SK-N-SH (cell line): ENCODE data around the gene ASB3. TPM values are rescaled to one million over a fixed set of nuclear protein-coding genes. Genes with fewer than 3 reads are reported as not detected.
A peak's percentile ranks its signal among the peaks of the same experiment; 100 is the strongest.

ENCODE experiments used
- CTCF ChIA-PET: fragments of 300-600, 350-600 bp; formaldehyde crosslinking; extraction: SDS; loops from one replicate; lab custom pipeline; 2021; lab: Yijun Ruan, JAX
- POLR2A ChIA-PET: fragments of 350-600 bp; sonication (Branson Sonifier 250); formaldehyde crosslinking; extraction: SDS; loops from one replicate; lab custom pipeline; 2020; ENCODE audit warnings: antibody characterized with exemption, inconsistent platforms; lab: Yijun Ruan, JAX
- DNase-seq: peaks from one replicate; pipeline ENCODE4 v3.0.0; 2012
- H2AFZ ChIP-seq: fragments of 200-600 bp; sonication (generic); 2 replicates; pipeline ENCODE4 v1.8.1; 2016; ENCODE audit warnings: antibody characterized with exemption, mild to moderate bottlenecking, low read depth
- H3F3A ChIP-seq: fragments of 200-600 bp; sonication (generic); replicated peaks from 2 replicates; pipeline ENCODE3; 2016; ENCODE audit warnings: antibody characterized with exemption, mild to moderate bottlenecking; ENCODE audit not compliant: insufficient read depth
- H3K27ac ChIP-seq, 2 experiments: fragments of 200-500 bp in 1 of 2; fragments of 200-600 bp in 1 of 2; sonication (Bioruptor generic) in 1 of 2; sonication (generic), shearing (Covaris generic) in 1 of 2; 2 replicates each; pipeline versions ENCODE4 v1.5.1 to v1.6.1; 2014 to 2016; ENCODE audit warnings: low read depth in 2 of 2, inconsistent platforms in 1 of 2, low read length in 1 of 2, mild to moderate bottlenecking in 1 of 2, mixed read lengths in 1 of 2
- H3K27me3 ChIP-seq: fragments of 200-600 bp; sonication (generic), shearing (Covaris generic); 2 replicates; pipeline ENCODE4 v1.6.1; 2016; ENCODE audit warnings: mixed run types; ENCODE audit not compliant: insufficient read depth
- H3K36me3 ChIP-seq, 2 experiments: fragments of 200-500 bp in 1 of 2; fragments of 200-600 bp in 1 of 2; sonication (Bioruptor generic) in 1 of 2; sonication (generic) in 1 of 2; replicated peaks in 1 of 2; 2 replicates each; pipeline versions ENCODE3 to v1.5.1; 2014 to 2016; ENCODE audit warnings: low read length in 1 of 2, mild to moderate bottlenecking in 1 of 2; ENCODE audit not compliant: insufficient read depth in 2 of 2, control insufficient read depth in 1 of 2
- H3K4me1 ChIP-seq, 2 experiments: fragments of 200-500 bp in 1 of 2; fragments of 200-600 bp in 1 of 2; sonication (Bioruptor generic) in 1 of 2; sonication (generic), shearing (Covaris generic) in 1 of 2; 2 replicates each; pipeline versions ENCODE4 v1.5.1 to v1.6.1; 2014 to 2016; ENCODE audit warnings: low read depth in 1 of 2, low read length in 1 of 2, mixed run types in 1 of 2; ENCODE audit not compliant: insufficient read depth in 2 of 2, control insufficient read depth in 1 of 2
- H3K4me2 ChIP-seq: fragments of 200-600 bp; sonication (generic), shearing (Covaris generic); 2 replicates; pipeline ENCODE4 v1.6.1; 2017; ENCODE audit warnings: mixed run types
- H3K4me3 ChIP-seq, 2 experiments: fragments of 200-500 bp in 1 of 2; fragments of 200-600 bp in 1 of 2; sonication (Bioruptor generic) in 1 of 2; sonication (generic), shearing (Covaris generic) in 1 of 2; 2 replicates each; pipeline versions ENCODE4 v1.5.1 to v1.8.1; 2014 to 2016; ENCODE audit warnings: low read depth in 2 of 2, inconsistent platforms in 1 of 2, low read length in 1 of 2, mild to moderate bottlenecking in 1 of 2, mixed read lengths in 1 of 2, moderate library complexity in 1 of 2
- H3K79me2 ChIP-seq: fragments of 200-600 bp; sonication (generic); 2 replicates; pipeline ENCODE4 v1.8.1; 2017; ENCODE audit warnings: mild to moderate bottlenecking; ENCODE audit not compliant: insufficient read depth
- H3K9ac ChIP-seq: fragments of 200-600 bp; sonication (generic); 2 replicates; pipeline ENCODE4 v1.6.1; 2017; ENCODE audit warnings: mixed run types
- H3K9me2 ChIP-seq: fragments of 200-600 bp; sonication (generic); 2 replicates; pipeline ENCODE4 v1.6.1; 2017; ENCODE audit warnings: mixed run types
- H3K9me3 ChIP-seq: fragments of 200-600 bp; sonication (generic); 2 replicates; pipeline ENCODE4 v1.6.1; 2017; ENCODE audit warnings: mixed run types, mild to moderate bottlenecking, moderate library complexity
- H4K20me1 ChIP-seq: fragments of 200-600 bp; sonication (generic); 2 replicates; pipeline ENCODE4 v1.6.1; 2017; ENCODE audit warnings: mild to moderate bottlenecking, mixed run types; ENCODE audit not compliant: insufficient read depth
- CTCF ChIP-seq: fragments of 200-600 bp; sonication (generic); IDR thresholded peaks from 2 replicates; pipeline ENCODE4 v1.6.1; 2017; ENCODE audit warnings: antibody characterized with exemption, mild to moderate bottlenecking, moderate library complexity
- ELF1 ChIP-seq: IDR thresholded peaks from 2 replicates; pipeline ENCODE4 v1.4.0; 2012
- EP300 ChIP-seq, 2 experiments: IDR thresholded peaks; 2 replicates each; pipeline versions ENCODE4 v1.4.0 to v1.6.1; 2012; ENCODE audit warnings: borderline replicate concordance in 1 of 2, low read depth in 1 of 2, low read length in 1 of 2
- EZH2phosphoT487 ChIP-seq: fragments of 200-600 bp; sonication (generic); IDR thresholded peaks from 2 replicates; pipeline ENCODE4 v1.6.1; 2017; ENCODE audit warnings: low read depth, mixed run types, mild to moderate bottlenecking, antibody characterized with exemption, moderate library complexity, borderline replicate concordance
- GABPA ChIP-seq: IDR thresholded peaks from 2 replicates; pipeline ENCODE4 v1.4.0; 2012; ENCODE audit warnings: low read depth, mild to moderate bottlenecking
- GATA2 ChIP-seq: sonication (generic); formaldehyde crosslinking; IDR thresholded peaks from 2 replicates; pipeline ENCODE4 v1.5.0; 2020; ENCODE audit warnings: mild to moderate bottlenecking, missing genetic modification reagents
- IRF3 ChIP-seq: fragments of 150-350 bp; IDR thresholded peaks from 2 replicates; pipeline ENCODE4 v1.6.1; 2016; ENCODE audit warnings: mild to moderate bottlenecking, low read depth, low read length
- JUND ChIP-seq: IDR thresholded peaks from 2 replicates; pipeline ENCODE4 v1.4.0; 2012
- MAX ChIP-seq: IDR thresholded peaks from 2 replicates; pipeline ENCODE4 v1.4.0; 2012; ENCODE audit warnings: low read depth
- MEF2A ChIP-seq: IDR thresholded peaks from 2 replicates; pipeline ENCODE4 v1.4.0; 2012; ENCODE audit warnings: low read depth, borderline replicate concordance
- NFIC ChIP-seq: IDR thresholded peaks from 2 replicates; pipeline ENCODE4 v1.4.0; 2012; ENCODE audit warnings: borderline replicate concordance
- POLR2AphosphoS5 ChIP-seq: IDR thresholded peaks from 2 replicates; pipeline ENCODE4 v1.6.1; 2012; ENCODE audit warnings: low read depth, low read length
- RAD21 ChIP-seq: IDR thresholded peaks from 2 replicates; pipeline ENCODE4 v1.6.1; 2012; ENCODE audit warnings: mild to moderate bottlenecking, low read length
- REST ChIP-seq: IDR thresholded peaks from 2 replicates; pipeline ENCODE4 v1.6.1; 2012; ENCODE audit warnings: mild to moderate bottlenecking, low read depth, low read length, moderate library complexity
- TAF1 ChIP-seq: IDR thresholded peaks from 2 replicates; pipeline ENCODE4 v1.6.1; 2012; ENCODE audit warnings: low read depth, mild to moderate bottlenecking, low read length, moderate library complexity, borderline replicate concordance
- TEAD4 ChIP-seq: IDR thresholded peaks from 2 replicates; pipeline ENCODE4 v1.4.0; 2012; ENCODE audit warnings: mild to moderate bottlenecking, borderline replicate concordance; ENCODE audit not compliant: insufficient read depth
- WGBS: methylation state at CpG from one replicate; pipeline ENCODE4 v1.1.6; 2017; ENCODE audit warnings: low lambda C conversion rate; 5-methylcytosine and 5-hydroxymethylcytosine counted together
- polyA plus RNA-seq, 3 experiments: library from polyadenylated mRNA; depleted of rRNA; stranded (reverse); fragments of >200 nt; gene quantifications; 2 replicates each; pipeline ENCODE4 v1.2.3, GENCODE V29; 2012

Gene ASB3
- polyA plus RNA-seq, 1 of the 3 experiments (the other 2 are of a cell fraction), result 16.2 TPM

- TF ChIP-seq CTCF (peak; percentile 59), GABPA (no peak), NFIC (no peak), EP300 (IDR thresholded peaks at IDR 0.05; ENCODE audit: borderline replicate concordance in 1 of 2, low read depth in 1 of 2, low read length in 1 of 2) (no peak), GATA2 (CRISPR knock-in tag) (no peak), MEF2A (no peak), JUND (no peak), IRF3 (no peak)
Measured at GRCh38 chr2:53740170-53740569, 46.6 kb downstream of the ASB3 start (continued).

GRCh38 chr2:53739032-53739431, 47.7 kb downstream of the ASB3 start:
- H3K27me3 ChIP-seq, result no peaks in the 10 kb centered on the region
- H3K4me3 ChIP-seq, result no peak overlapping the region
- whole genome bisulfite sequencing, result 85% methylated on average over 1 of the region's 1 CpG
- no peaks in the 10 kb centered on the region for H3F3A ChIP-seq
- no peaks in the 10 kb centered on the region for H4K20me1 ChIP-seq
- no peaks in the 10 kb centered on the region for H3K9me2 ChIP-seq
- DNase-seq, result no peak
- peaks cover 12 to 14% of the 10 kb centered on the region in 2 experiments for H3K36me3 ChIP-seq
- ChIA-PET CTCF (interaction anchor here (0.8 to 1.9 kb wide), 5 partner anchors 9 to 965 kb away, joined by 3 to 6 read pairs (median 4); no protein-coding TSS in a partner anchor), POLR2A (no interaction called here)
- peaks cover 11% of the 10 kb centered on the region for H3K79me2 ChIP-seq
- H3K4me1 ChIP-seq, result no peaks in the 10 kb centered on the region
- H3K9me3 ChIP-seq, result no peaks in the 10 kb centered on the region
- H2AFZ ChIP-seq, result no peak overlapping the region
- H3K27ac ChIP-seq, result no peak overlapping the region
- no peak overlapping the region for H3K4me2 ChIP-seq
- no peak for TF ChIP-seq POLR2AphosphoS5
- H3K9ac ChIP-seq, result no peak overlapping the region

- TF ChIP-seq EP300 (IDR thresholded peaks at IDR 0.05; ENCODE audit: borderline replicate concordance in 1 of 2, low read depth in 1 of 2, low read length in 1 of 2), result no peak
- no peak for TF ChIP-seq REST
- no peak for TF ChIP-seq GATA2 (CRISPR knock-in tag)
- no peak for TF ChIP-seq TEAD4
- TF ChIP-seq MAX, result no peak
- no peak for TF ChIP-seq RAD21
- no peak for TF ChIP-seq ELF1
- no peak for TF ChIP-seq EZH2phosphoT487
- TF ChIP-seq TAF1, result no peak
- H3K9me3 ChIP-seq, result no peaks in the 10 kb centered on the region
- H3F3A ChIP-seq, result no peaks in the 10 kb centered on the region
- CTCF ChIA-PET, result interaction anchor here (0.6 kb wide), 1 partner anchor 930 kb away, joined by 3 read pairs; no protein-coding TSS in a partner anchor
- no peaks in the 10 kb centered on the region for H4K20me1 ChIP-seq
- H3K4me1 ChIP-seq, result no peaks in the 10 kb centered on the region
- DNase-seq, result no peak
- H3K27ac ChIP-seq, result no peak overlapping the region
- POLR2A ChIA-PET, result no interaction called here
- H3K79me2 ChIP-seq, result peaks cover 4% of the 10 kb centered on the region
- H3K4me3 ChIP-seq, result no peak overlapping the region
- no peak overlapping the region for H3K9ac ChIP-seq
- H3K4me2 ChIP-seq, result no peak overlapping the region
- no peaks in the 10 kb centered on the region for H3K9me2 ChIP-seq
- WGBS, result 95% methylated on average over 5 of the region's 5 CpGs
- peaks cover 12 to 23% of the 10 kb centered on the region in 2 experiments for H3K36me3 ChIP-seq
- H3K27me3 ChIP-seq, result no peaks in the 10 kb centered on the region
- no peak overlapping the region for H2AFZ ChIP-seq
Measured at GRCh38 chr2:53737091-53737490, 49.7 kb downstream of the ASB3 start.
